KG1 (cell line): Measurements from ENCODE around the gene SLC27A3.
"Not testable (repeated sequence)": the region's sequence is repeated elsewhere in the genome, so short reads cannot be mapped to it uniquely, and the experiment has no call there.

Source experiments
- DNase-seq: peaks from one replicate; lab custom pipeline; 2025; lab: John Stamatoyannopoulos, UW

Gene SLC27A3

DNA sequence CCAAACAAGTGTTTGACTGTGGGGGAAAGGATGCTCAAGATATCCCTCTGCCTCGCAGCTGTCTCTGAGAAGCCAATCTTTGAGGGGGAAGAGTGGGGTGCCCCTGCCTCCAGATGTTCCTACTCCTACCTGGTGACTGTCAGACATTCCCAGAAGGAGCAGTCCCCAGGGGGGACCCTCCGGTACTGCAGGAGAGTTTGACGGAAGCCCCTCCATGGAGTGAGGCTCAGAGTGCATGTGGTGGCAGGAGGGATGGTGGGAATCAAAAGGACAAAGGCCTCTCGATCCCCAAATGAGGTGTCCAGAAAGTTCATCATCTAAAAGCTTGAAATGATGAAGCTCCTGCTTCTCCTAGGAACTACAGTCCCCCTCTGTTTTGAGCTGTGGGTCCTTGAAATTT lies 5.3 kb downstream of the SLC27A3 start:
- DNase-seq, result no peak

DNA sequence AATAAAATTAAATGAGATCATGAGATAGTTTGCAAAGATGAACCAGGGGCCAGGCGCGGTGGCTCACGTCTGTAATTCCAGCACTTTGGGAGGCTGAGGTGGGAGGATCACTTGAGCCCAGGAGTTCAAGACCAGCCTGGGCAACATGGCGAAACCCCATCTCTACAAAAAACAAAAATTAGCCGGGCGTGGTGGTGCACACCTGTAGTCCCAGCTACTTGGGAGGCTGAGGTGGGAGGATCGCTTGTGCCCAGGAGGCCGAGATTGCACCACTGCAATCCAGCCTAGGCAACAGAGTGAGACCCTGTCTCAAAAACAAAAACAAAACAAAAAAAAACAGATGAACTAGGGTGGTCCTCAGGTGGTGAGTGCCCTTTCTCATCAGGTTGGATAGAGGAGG lies 7.4 kb downstream of the SLC27A3 start:
- DNase-seq, result not testable (repeated sequence)

DNA sequence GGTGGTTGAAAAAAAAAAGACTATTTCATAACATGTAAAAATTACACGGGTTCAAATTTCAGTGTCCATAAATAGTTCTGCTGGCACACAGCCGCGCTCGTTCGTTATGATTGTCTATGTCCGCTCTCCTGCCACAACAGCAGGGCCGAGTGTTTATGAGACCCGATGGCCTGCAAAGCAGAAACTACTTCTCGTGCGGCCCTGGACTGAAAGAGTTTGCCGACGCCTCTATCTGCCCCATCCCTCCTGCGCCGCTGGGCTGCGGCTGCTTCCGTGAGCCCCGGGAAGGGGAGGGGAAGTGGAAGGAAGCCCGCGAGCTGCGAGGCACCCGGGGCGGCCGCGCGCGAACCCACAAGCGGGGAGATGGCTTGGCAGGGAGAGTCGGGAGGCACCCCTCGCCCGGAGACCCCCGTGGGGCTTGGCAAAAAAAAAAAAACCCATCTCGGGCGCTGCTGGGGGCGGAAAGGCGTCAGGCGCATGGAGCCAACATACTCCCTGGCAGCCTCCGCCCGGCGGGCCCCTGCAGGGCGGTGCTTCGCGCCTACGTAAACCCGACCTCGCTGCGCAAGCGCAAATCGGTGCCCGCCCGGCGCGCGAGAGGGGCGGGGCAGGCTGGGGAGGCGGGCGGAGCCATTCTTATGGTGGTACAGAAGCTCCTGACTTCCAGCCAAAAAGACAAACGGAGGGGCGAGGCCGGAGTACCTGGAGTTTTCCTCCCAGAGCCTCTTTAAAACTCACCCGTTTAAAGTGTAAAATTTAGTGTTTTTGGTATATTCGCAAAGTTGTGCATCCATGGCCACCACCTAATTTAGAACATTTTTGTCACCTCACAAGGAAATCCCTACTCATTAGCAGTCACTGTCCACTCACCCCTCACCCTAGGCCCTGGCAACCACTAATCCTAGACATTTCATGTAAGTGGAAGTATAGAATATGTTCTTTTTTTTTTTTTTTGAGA lies 8.3 kb downstream of the SLC27A3 start:
- peak; percentile 55 for DNase-seq

DNA sequence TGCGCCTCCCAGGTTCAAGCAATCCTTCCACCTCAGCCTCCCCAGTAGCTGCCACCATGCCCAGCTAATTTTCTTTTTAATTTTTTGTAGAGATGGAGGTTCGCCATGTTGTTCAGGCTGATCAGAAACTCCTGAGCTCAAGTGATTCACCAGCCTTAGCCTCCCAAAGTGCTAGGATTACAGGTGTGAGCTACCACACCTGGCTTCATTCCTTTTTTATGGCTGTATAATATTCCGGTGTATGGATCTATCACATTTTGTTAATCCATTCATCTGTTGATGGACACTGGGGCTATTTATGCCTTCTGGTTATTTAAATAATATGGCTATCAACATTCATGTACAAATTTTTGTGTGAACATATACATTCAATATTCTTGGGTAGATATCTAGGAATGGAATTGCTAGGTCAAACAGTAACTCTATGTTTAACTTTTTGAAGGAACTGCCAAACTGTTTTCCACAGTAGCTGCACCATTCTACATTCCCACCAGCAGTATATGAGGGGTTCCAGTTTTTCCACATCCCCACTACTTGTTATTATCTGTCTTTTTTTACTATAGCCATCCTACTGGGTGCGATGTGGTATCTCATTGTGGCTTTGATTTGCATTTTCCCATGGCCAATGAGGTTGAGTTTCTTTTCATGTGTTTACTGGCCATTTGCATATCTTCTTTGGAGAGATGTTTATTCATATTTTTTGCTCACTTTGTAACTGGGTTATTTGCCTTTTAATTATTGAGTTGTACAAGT lies 11.0 kb downstream of the SLC27A3 start:
- no peak for DNase-seq

DNA sequence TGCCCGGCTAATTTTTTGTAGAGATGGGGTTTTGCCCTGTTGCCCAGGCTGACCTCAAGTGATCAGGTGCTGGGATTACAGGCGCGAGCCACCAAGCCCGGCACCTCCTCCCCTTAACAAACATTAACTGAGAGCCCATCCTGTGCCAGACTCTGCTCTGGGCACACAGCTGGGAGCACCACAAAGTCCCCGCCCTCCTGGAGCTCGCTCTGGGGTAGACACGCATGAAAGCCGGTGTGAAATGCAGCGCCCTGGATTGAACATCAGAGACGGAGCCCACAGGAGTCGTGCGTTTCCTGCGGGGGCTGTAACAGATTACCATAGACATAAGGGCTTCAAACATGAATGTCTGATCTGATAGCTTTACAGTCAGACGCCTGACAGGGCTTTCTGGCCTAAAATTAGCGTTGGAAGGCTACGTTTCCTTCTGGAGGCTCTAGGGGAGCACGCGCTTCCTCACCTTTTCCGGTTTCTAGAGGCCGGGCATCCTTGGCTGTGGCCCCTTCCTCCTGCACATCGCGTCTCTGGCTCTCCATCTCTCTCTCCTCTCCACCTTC lies 14.3 kb downstream of the SLC27A3 start:
- DNase-seq, result no peak

DNA sequence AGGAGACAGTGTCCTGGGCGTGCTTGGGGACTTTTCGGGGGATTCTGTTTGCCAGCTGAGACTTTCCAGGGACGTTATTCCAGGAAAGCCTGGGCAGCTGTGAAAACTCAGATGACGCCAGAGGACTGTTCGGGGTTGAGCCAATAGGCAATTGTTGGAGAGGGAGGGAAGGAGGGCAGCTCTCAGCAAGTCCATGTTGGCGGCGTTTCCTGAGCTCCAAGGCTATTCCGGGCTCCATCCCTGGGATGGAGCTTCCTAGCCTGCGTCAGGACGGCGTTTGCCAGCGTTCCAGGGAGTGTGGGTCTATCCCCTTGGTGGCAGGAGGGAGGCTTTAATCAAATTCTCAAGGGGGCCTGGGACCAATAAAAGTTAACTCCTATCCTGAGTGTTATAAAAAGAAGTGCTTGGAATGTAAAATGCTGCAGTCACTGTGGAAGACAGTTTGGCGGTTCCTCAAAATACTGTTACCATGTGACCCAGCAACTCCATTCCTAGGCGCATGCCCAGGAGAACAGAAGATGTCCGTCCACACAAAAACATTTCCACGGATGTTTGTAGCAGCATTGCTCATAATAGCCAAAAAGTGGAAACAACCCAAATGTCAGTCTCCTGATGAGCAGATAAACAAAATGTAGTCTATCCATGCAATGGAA lies 15.2 kb downstream of the SLC27A3 start:
- no peak for DNase-seq

DNA sequence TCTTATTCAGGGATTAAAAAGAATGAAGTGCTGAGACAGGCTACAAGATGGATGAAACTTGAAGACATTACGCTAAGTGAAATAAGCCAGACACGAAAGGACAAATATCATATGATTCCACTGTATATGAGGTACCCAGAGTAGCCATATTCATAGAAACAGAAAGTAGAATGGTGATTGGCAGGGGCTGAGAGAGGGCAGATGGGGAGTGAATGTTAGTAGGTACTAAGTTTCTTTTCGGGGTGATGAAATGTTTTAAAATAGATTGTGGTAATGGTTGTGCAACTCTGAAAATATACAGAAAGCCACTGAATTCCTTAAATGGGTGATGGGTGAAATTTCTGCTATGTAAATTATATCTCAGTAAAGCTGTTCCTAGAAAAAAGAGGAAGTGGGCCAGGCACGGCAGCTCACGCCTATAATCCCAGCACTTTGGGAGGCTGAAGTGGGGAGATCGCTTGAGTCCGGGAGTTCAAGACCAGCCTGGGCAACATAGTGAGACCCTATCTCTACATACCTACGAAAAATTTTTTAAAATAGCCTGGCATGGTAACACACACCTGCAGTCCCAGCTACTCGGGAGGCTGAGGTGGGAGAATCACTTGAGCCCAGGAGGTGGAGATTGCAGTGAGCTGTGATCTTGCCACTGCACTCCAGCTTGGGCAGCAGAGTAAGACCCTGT lies 15.9 kb downstream of the SLC27A3 start:
- peak; percentile 56 for DNase-seq

DNA sequence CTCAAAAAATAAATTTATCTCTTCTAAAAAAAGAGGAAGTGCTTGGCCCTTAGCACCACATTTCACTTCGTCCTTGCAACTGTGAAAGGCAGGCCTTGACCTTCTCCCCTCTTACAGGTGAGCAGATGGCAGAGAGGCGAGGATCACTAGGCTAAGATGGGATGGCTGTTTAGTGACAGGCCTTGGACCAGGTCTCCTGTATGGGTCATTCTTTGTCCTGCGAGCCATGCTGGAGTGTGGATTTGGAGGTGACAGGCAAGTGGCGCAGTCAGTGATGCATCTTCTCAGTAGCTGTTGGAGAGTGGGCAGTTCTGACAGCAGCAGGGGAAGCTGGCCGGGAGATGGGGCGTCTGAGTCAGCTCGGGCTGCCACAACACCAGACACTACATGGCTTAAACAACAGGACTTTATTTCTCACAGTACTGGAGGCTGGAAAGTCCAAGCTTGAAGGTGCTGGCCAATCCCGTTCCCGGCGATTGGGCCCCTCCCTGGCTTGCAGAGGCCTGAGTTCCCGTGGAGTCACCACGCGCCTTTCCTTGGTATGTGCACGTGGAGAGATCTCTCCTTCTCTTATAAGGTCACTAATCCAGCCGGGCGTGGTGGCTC lies 16.5 kb downstream of the SLC27A3 start:
- no peak for DNase-seq

DNA sequence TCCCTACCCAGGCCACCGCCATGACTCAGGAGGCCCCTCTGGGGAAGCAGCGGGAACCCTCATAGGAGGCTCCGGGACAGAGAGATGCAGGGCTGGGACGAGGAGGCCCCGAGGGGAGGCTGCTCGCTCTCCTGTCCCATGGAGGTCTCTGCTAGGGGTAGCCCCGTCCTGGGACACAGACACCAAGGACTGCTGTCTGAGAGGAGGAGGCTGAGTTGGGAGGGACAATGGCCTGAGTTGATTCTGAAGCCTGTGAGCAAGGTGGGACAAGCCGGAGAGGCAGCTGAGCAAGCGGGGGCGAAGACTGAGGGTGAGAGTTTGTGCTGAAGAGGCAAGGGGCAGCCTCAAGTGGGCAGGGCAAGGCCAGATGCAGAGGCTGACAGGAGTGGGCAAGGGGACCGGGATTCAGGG lies 17.4 kb downstream of the SLC27A3 start:
- DNase-seq, result no peak

DNA sequence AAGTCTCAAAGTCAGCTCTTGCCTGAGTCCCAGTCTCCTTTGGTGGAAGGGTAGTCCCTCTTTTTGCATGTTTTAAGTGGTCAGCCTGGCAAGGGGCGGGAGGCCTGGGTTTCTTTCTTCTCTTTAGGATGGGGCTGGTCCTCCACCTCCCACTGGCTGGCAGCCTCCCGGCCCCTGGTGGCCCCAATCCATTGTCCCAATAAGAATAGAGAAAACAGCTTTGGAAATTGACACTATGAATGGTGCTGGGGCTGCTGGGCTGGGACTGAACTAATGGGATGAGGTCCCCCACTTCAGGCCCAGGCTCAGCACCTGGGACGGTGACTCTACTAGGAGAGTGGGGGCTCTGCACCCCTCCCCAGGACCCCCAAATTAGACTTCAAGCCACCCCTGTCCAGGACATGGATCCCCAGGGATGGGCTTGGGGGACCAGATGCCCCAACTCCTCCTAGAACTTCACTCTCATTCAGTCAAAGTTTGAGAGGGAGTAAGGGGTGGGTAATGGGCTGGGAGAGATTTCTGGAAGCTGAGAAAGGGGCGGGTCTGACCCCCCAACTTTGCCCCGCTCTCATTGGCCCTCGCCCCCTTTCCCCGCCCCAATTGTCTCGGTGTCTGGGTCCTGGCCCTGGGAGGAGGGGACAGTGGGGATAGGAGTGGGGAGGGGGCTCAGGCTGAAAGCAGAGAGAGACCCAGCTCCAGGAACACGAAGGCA lies 18.2 kb downstream of the SLC27A3 start:
- no peak for DNase-seq

DNA sequence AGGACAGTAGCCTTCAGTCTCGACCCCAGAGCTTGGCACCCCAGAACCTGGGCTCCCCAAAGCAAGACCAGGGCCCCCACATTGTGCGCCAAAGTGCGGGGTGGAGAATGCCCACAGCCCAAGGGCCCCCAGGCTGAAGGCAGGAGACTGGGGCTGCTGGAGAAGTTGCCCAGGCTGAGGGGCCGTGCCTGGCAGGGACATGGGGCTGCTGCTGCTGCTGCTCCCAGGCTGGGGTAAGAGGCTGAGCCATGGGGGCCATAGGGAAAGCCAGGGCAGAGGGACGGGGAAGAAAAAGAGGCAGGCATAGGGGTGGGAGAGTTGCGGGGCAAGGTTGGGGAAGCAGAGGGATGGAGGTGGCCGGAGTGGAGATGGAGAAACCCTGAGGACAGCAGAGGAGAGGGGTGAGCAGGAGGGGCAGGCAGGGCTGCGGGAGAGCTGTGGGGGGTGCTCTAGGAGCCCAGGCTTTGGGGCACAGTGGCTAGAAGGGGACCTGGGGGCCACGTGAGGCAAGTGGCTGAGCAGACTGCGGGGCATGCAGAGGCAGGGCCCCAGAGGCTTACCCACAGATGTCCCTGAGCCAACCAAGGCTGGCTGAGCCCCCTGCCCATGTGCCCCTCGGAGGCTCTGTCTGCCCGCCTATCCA lies 18.9 kb downstream of the SLC27A3 start:
- DNase-seq, result no peak

DNA sequence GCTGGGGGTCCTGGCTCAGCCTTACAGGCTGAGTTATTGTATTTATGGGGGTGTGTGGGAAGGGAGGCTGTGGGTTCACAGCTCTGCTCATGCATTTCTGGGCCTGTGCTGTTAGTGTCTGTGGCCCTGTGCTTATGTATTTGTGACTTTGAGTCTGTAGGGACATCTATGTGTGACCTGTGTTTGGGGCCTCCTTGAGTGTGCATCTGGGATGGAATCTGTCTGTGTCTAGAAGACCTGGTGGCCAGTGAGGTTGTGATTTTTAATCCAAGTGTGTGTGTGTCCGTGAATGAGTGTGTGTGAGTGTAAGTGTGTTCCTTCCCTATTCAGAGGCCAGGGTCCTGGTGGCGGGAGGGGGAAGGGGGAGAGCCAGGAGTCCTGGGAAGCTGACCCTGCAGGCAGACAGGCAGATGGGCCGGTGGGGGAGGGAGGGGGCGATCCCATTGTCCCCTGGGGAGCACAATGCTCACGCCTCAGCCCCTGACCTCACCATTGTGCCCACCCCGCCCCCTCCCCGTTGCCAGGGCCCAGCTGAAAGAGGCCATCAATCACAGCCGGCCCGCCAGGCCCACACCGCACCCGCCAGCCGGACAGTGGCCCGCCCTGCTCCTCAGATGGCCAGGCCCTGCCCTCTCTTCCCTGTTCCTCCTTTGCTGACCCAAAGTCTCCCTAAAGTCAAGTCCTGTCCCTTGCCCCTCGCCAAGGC lies 19.6 kb downstream of the SLC27A3 start:
- DNase-seq, result no peak

DNA sequence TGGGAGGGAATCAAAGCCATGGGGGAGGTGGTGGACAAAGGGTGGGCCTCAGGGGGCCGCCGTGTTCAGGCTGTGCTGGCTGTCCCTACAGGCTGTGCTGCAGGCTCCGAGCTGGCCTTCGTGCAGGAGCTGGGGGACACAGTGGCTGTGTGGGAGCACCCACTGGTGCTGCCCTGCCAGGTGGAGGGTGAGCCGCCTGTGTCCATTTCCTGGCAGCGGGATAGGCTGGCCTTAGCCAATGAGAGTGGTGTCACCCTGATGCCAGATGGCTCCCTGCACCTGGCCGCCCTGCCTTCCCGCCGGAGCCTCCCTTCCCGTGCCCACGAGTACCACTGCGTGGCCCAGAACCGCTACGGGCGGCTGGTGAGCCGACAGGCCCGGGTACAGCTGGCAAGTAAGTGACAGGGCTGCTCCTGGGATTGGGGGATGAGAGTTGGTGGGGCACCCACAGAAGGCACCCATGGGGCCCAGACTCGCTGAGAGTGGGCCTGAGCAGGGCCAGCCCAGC lies 20.2 kb downstream of the SLC27A3 start:
- DNase-seq, result no peak

DNA sequence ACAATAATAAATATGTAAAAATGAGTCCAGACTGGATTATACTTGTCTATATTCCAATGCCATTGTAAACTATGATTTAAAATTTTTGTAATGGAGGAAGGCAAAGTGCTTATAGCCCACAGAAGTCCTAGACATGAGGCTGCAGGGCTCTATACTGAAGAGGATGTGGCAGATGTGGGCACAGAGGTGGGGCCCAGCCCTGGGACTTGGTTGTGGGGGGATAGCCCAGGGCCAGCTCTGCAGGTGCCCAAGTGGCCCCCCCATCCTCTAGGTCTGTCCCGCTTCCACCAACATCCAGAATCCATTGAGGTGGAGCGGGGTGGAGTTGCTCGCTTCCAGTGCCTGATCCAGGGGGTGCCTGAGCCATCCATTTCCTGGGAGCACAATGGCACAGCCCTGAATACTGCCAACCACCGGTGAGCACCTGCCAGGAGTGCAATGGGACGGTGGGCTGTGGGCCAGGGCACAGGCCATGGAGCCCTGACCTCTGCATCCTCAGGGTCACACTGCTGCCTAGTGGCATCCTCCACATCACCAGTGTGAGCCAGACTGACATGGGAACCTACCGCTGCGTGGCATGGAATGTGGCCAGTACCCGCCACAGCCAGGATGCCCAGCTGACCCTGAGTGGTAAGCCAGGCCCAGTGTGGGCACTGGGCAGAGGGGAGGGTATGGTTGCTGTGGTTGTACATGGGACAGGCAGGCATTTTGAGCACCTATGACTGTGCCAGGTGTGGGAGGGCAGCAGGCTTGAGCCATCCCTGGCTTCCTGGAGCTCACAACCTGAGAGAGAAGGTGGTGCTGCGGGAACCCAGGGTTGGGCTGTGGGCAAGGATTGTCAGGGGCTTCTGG lies 21.0 kb downstream of the SLC27A3 start:
- DNase-seq, result no peak

DNA sequence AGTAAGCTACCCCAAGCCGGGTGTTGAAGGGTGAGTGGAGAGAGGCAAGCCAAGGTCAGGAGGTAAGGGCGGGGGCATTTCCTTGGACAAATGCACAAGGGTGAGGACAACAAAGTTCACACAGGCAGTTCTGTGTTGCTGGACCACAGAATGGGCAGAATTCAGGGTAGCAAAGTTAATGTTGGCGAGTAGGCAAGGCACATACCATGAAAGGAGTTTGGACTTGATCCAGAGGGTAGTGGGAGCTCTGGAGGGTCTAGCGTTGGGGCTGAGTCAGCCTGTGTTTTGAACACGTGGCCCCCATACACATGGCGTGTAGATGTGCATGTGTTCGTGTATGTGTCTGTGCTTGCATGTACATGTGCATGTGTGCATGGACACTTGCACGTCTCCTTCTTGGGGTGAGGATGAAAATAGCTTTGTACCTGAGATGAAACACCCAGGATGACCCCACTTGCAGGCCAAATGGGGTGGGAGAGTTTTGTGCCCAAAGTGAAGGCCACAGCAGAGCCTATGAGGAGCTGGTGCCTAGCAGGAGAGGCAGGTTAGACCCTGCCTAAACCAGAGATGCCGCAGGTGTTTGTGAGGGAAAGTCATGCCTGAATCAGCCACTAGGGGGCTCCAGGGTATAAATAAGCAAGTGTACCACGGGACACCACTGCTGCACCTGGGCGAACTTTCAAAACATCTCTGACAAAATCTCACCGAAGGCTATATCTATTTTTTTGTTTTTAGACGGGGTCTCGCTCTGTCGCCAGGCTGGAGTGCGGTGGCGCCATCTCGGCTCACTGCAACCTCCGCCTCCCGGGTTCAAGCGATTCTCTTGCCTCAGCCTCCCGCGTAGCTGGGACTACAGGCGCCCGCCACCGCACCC lies 21.8 kb downstream of the SLC27A3 start:
- peak; percentile 38 for DNase-seq

DNA sequence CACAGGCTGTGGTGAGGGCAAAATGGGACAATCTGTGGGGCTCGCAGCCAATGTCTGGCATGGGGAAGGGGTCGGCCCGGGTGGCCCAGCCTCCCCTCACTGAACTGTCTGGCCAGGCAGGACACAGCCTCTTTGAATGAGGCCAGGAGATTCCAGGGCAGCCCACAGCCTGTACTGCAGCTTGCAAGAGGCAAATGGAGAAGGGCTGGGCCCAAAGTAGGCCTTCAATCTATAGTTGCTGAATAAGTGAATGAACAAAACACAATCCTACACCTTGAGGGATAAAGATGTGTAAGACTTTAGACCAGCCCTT lies 23.2 kb downstream of the SLC27A3 start:
- no peak for DNase-seq

DNA sequence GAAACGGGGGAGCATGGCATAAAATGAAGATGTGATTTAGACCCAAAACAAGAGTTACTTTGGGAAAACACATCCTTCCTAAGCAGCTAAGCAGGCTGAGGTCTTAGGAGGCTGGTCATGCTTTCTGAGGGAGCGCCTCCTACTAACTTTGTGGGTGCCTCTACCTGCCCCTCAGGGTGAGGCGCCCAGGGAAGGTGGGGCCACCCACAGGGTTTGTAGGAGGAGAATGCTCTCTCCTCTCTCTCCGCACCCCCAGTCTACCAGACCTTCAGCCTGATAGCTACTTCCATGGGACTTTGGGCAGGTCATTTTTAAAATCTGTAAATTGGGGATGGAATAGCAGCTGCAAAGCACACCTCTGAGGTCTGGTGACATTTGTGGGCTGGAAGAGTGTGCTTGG lies 23.8 kb downstream of the SLC27A3 start:
- no peak for DNase-seq
